A673 (cell line): ENCODE measurements around the gene FNIP1. TPM values are rescaled to one million over a fixed set of nuclear protein-coding genes. Genes with fewer than 3 reads are reported as not detected.
"Not testable (repeated sequence)": the region's sequence is repeated elsewhere in the genome, so short reads cannot be mapped to it uniquely, and the experiment has no call there.

Experiments
- BruUV-seq: library from RNA; stranded (reverse); fragments of 400-500 nt; replicated peaks from 2 replicates; lab custom pipeline; 2021; lab: Mats Ljungman, UMichigan
- CTCF ChIA-PET: fragments of 300-600 bp; sonication (Branson Sonifier 250); formaldehyde crosslinking; loops from one replicate; lab custom pipeline; 2022; ENCODE audit warnings: antibody characterized with exemption; lab: Charles Lee
- POLR2A ChIA-PET: fragments of 300-600 bp; sonication (Branson Sonifier 250); formaldehyde crosslinking; loops from one replicate; lab custom pipeline; 2022; ENCODE audit warnings: antibody characterized with exemption; ENCODE audit not compliant: low non-redundant PET; lab: Charles Lee
- DNase-seq: peaks from one replicate; pipeline ENCODE4 v3.0.0-alpha.2; 2015; ENCODE audit warnings: low spot score
- H3K27ac ChIP-seq: fragments of 200-600 bp; sonication (generic); 2 replicates; pipeline ENCODE4 v1.5.1; 2016; ENCODE audit warnings: mixed run types, low read depth, mild to moderate bottlenecking, mixed read lengths, antibody characterized with exemption, low read length; ENCODE audit not compliant: poor library complexity, severe bottlenecking
- H3K27me3 ChIP-seq: fragments of 200-600 bp; sonication (generic); replicated peaks from 2 replicates; pipeline ENCODE4 v1.6.1; 2017; ENCODE audit warnings: mixed run types, low read depth, mild to moderate bottlenecking, mixed read lengths, antibody characterized with exemption, low read length; ENCODE audit not compliant: insufficient read depth, poor library complexity
- H3K36me3 ChIP-seq: fragments of 200-600 bp; sonication (generic); 2 replicates; pipeline ENCODE4 v1.6.1; 2016; ENCODE audit warnings: mixed run types, mild to moderate bottlenecking, mixed read lengths, antibody characterized with exemption, low read length; ENCODE audit not compliant: insufficient read depth, poor library complexity, severe bottlenecking
- H3K4me1 ChIP-seq: fragments of 200-600 bp; sonication (generic); 2 replicates; pipeline ENCODE4 v1.6.1; 2017; ENCODE audit warnings: mixed run types, mild to moderate bottlenecking, mixed read lengths, antibody characterized with exemption, low read length; ENCODE audit not compliant: insufficient read depth, poor library complexity, severe bottlenecking
- H3K4me3 ChIP-seq: fragments of 200-600 bp; sonication (generic); 2 replicates; pipeline ENCODE4 v1.5.1; 2016; ENCODE audit warnings: low read depth, mixed run types, mild to moderate bottlenecking, mixed read lengths, low read length; ENCODE audit not compliant: poor library complexity, severe bottlenecking
- H3K9me3 ChIP-seq: fragments of 200-600 bp; sonication (generic); 2 replicates; pipeline ENCODE4 v1.6.1; 2016; ENCODE audit warnings: mixed run types, low read depth, mild to moderate bottlenecking, mixed read lengths, antibody characterized with exemption, low read length; ENCODE audit not compliant: poor library complexity, severe bottlenecking
- EZH2 ChIP-seq: fragments of 200-600 bp; sonication (generic); IDR thresholded peaks from 2 replicates; pipeline ENCODE4 v1.6.1; 2017; ENCODE audit warnings: borderline replicate concordance, low read depth, mild to moderate bottlenecking, mixed read lengths, antibody characterized with exemption, low read length; ENCODE audit not compliant: poor library complexity, severe bottlenecking
- intact Hi-C: fragments of 100-400 bp; cut with micrococcal nuclease; formaldehyde crosslinking; loops from one replicate; pipeline ENCODE4 v1.10.0; 2022; ENCODE audit not compliant: unreplicated experiment
- total RNA-seq: library from RNA; stranded (reverse); gene quantifications from 2 replicates; pipeline ENCODE4 v1.2.3, GENCODE V29; 2021
- TF ChIP-seq, protein P1 (sequence below): fragments of 300-800, 200-600 bp; sonication (generic); conservative IDR thresholded peaks from 2 replicates; pipeline ENCODE4 v1.5.1; 2017; ENCODE audit warnings: low read depth, mild to moderate bottlenecking, antibody characterized with exemption, low read length, moderate library complexity, mixed read lengths

FNIP1 gene
- total RNA-seq, 1 experiment from 2014 or later: 22.9 TPM

DNA sequence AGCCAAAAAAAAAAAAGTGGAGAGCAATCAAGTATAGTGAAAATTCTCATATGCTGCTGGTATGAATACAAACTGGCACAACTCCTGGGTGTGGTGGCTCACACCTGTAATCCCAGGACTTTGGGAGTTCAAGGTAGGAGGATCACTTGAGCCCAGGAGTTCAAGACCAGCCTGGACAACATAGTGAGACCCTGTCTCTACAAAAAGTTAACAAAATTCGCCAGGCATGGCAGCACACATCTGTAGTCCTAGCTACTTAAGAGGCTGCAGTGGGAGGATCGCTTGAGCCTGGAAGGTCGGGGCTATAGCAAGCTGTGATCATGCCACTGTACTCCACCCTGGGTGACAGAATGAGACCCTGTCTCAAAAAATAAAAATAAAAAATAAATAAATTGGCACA is 51.7 kb downstream of the FNIP1 start:
- TF ChIP-seq, protein P1, sequence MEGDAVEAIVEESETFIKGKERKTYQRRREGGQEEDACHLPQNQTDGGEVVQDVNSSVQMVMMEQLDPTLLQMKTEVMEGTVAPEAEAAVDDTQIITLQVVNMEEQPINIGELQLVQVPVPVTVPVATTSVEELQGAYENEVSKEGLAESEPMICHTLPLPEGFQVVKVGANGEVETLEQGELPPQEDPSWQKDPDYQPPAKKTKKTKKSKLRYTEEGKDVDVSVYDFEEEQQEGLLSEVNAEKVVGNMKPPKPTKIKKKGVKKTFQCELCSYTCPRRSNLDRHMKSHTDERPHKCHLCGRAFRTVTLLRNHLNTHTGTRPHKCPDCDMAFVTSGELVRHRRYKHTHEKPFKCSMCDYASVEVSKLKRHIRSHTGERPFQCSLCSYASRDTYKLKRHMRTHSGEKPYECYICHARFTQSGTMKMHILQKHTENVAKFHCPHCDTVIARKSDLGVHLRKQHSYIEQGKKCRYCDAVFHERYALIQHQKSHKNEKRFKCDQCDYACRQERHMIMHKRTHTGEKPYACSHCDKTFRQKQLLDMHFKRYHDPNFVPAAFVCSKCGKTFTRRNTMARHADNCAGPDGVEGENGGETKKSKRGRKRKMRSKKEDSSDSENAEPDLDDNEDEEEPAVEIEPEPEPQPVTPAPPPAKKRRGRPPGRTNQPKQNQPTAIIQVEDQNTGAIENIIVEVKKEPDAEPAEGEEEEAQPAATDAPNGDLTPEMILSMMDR: no peak
- no peak for TF ChIP-seq EZH2
- CTCF ChIA-PET: no interaction called here
- Histone ChIP-seq H3K27ac (no peak overlapping the region), H3K27me3 (no peaks in the 10 kb centered on the region), H3K4me1 (no peaks in the 10 kb centered on the region), H3K4me3 (no peak overlapping the region), H3K9me3 (no peaks in the 10 kb centered on the region), H3K36me3 (no peaks in the 10 kb centered on the region)
- intact Hi-C loops: no loop called here
- POLR2A ChIA-PET: no interaction called here
- DNase-seq: no peak
- no TSS peak for BruUV-seq

DNA sequence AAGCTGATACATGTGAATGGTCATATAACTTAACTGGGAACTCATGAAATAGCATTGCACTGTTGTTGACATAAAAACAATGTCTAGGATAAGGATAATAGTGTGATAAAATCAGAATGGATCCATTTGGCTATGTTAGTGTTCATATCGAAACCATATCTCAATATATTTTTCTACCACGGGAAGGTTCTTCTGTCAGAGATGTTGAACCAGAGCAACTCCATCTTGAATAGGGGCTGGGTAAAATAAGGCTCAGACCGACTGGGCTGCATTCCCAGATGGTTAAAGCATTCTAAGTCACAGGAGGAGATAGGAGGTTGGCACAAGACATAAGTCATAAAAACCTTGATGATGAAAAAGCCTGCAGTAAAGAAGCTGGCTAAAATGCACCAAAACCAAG is 56.3 kb downstream of the FNIP1 start:
- POLR2A ChIA-PET: no interaction called here
- Histone ChIP-seq H3K27ac (no peak overlapping the region), H3K27me3 (no peaks in the 10 kb centered on the region), H3K9me3 (no peaks in the 10 kb centered on the region), H3K36me3 (no peaks in the 10 kb centered on the region), H3K4me3 (no peak overlapping the region), H3K4me1 (peaks cover 6% of the 10 kb centered on the region)
- CTCF ChIA-PET: no interaction called here
- TF ChIP-seq EZH2: no peak
- TF ChIP-seq, protein P1: no peak
- no TSS peak for BruUV-seq
- intact Hi-C loops: no loop called here
- DNase-seq: no peak

DNA sequence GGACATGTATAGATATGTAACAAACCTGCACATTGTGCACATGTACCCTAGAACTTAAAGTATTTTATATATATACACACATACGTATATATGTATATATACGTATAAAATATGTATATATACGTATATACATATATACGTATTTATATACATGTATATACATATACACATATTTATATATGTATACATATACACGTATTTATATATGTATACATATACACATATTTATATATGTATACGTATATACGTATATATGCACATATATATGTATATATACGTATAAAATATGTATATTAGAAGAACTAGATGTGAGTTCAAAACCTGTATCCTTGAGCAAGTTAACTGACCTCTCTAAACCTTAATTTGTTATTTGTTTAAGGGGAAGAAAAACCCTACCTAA is 61.4 kb downstream of the FNIP1 start:
- no peaks in the 10 kb centered on the region for H3K27me3 ChIP-seq
- TF ChIP-seq, protein P1: no peak
- no peak for TF ChIP-seq EZH2
- POLR2A ChIA-PET: no interaction called here
- no peak for DNase-seq
- H3K9me3 ChIP-seq: no peaks in the 10 kb centered on the region
- BruUV-seq: no TSS peak
- H3K27ac ChIP-seq: no peak overlapping the region
- peaks cover 6% of the 10 kb centered on the region for H3K4me1 ChIP-seq
- H3K36me3 ChIP-seq: no peaks in the 10 kb centered on the region
- H3K4me3 ChIP-seq: no peak overlapping the region
- intact Hi-C loops: no loop called here
- CTCF ChIA-PET: no interaction called here

DNA sequence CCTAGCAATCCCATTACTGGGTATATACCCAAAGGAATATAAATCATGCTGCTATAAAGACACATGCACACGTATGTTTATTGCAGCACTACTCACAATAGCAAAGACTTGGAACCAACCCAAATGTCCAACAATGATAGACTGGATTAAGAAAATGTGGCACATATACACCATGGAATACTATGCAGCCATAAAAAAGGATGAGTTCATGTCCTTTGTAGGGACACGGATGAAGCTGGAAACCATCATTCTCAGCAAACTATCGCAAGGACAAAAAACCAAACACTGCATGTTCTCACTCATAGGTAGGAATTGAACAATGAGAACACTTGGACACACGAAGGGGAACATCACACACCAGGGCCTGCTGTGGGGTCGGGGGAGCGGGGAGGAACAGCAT is 61.9 kb downstream of the FNIP1 start:
- intact Hi-C loops, H3K9me3 ChIP-seq, POLR2A ChIA-PET, H3K4me3 ChIP-seq, DNase-seq, BruUV-seq, CTCF ChIA-PET, H3K27me3 ChIP-seq, H3K36me3 ChIP-seq, H3K4me1 ChIP-seq, H3K27ac ChIP-seq: not testable (repeated sequence)

DNA sequence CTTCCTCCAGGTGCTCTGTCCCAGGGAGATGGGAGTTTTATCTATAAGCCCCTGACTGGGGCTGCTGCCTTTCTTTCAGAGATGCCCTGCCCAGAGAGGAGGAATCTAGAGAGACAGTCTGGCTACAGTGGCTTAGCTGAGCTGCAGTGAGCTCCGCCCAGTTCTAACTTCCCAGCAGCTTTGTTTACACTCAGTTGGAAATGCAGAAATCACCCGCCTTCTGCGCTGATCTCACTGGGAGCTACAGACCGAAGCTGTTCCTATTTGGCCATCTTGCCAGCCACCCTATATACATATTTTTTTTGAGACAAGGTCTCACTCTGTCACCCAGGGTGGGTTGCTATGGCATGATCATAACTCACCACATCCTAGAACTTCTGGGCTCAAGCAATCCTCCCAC is 67.5 kb downstream of the FNIP1 start:
- H3K36me3 ChIP-seq, H3K27ac ChIP-seq, BruUV-seq, H3K4me1 ChIP-seq, H3K27me3 ChIP-seq, H3K4me3 ChIP-seq, intact Hi-C loops, H3K9me3 ChIP-seq, POLR2A ChIA-PET, DNase-seq, CTCF ChIA-PET: not testable (repeated sequence)
